PC-9 (cell line): Measurements from ENCODE around the gene WNT7A. TPM values are rescaled to one million over a fixed set of nuclear protein-coding genes. Genes with fewer than 3 reads are reported as not detected.

Experiments
- BruUV-seq: library from RNA; stranded (reverse); fragments of 400-500 nt; replicated peaks from 2 replicates; lab custom pipeline; 2021; lab: Mats Ljungman, UMichigan
- CTCF ChIA-PET: fragments of 300-600 bp; sonication (Branson Sonifier 250); formaldehyde crosslinking; loops from one replicate; lab custom pipeline; 2022; ENCODE audit warnings: antibody characterized with exemption; lab: Charles Lee
- POLR2A ChIA-PET: fragments of 300-600 bp; sonication (Branson Sonifier 250); formaldehyde crosslinking; loops from one replicate; lab custom pipeline; 2022; ENCODE audit warnings: antibody characterized with exemption; ENCODE audit not compliant: unreplicated experiment; lab: Charles Lee
- DNase-seq, 2 experiments: peaks; one replicate each; pipeline versions ENCODE4 v3.0.0 to v3.0.0-alpha.2; 2015 to 2022; ENCODE audit warnings: mixed read lengths in 1 of 2
- H2AFZ ChIP-seq: fragments of 200-600 bp; sonication (generic); 2 replicates; pipeline ENCODE4 v1.8.1; 2017; ENCODE audit warnings: antibody characterized with exemption
- H3F3A ChIP-seq: fragments of 200-600 bp; sonication (generic); 2 replicates; pipeline ENCODE4 v1.8.1; 2017; ENCODE audit warnings: antibody characterized with exemption, mild to moderate bottlenecking, low read depth; ENCODE audit not compliant: insufficient read depth
- H3K27ac ChIP-seq: fragments of 200-600 bp; sonication (generic); 2 replicates; pipeline ENCODE4 v1.6.1; 2016; ENCODE audit warnings: mixed run types
- H3K27me3 ChIP-seq: fragments of 200-600 bp; sonication (generic); 2 replicates; pipeline ENCODE4 v1.6.1; 2016; ENCODE audit warnings: low read depth, mixed run types; ENCODE audit not compliant: insufficient read depth
- H3K36me3 ChIP-seq: fragments of 200-600 bp; sonication (generic); 2 replicates; pipeline ENCODE4 v1.6.1; 2016; ENCODE audit warnings: low read depth, mixed run types
- H3K4me1 ChIP-seq: fragments of 200-600 bp; sonication (generic); replicated peaks from 2 replicates; pipeline ENCODE4 v1.6.1; 2016; ENCODE audit warnings: mixed run types; ENCODE audit not compliant: insufficient read depth
- H3K4me2 ChIP-seq: fragments of 200-600 bp; sonication (generic); 2 replicates; pipeline ENCODE4 v1.6.1; 2017; ENCODE audit warnings: mixed run types
- H3K4me3 ChIP-seq: fragments of 200-600 bp; sonication (generic); 2 replicates; pipeline ENCODE4 v1.6.1; 2016; ENCODE audit warnings: mixed run types
- H3K79me2 ChIP-seq: fragments of 200-600 bp; sonication (generic); 2 replicates; pipeline ENCODE4 v1.6.1; 2017; ENCODE audit warnings: low read depth, mixed run types
- H3K9me2 ChIP-seq: fragments of 200-600 bp; sonication (generic); 2 replicates; pipeline ENCODE4 v1.8.1; 2017; ENCODE audit warnings: mild to moderate bottlenecking; ENCODE audit not compliant: insufficient read depth
- H3K9me3 ChIP-seq: fragments of 200-600 bp; sonication (generic); 2 replicates; pipeline ENCODE4 v1.8.1; 2016; ENCODE audit warnings: low read depth; ENCODE audit not compliant: insufficient read depth
- H4K20me1 ChIP-seq: fragments of 200-600 bp; sonication (generic); 2 replicates; pipeline ENCODE4 v1.8.1; 2017; ENCODE audit not compliant: insufficient read depth
- EZH2 ChIP-seq: fragments of 200-600 bp; sonication (generic); IDR thresholded peaks from 2 replicates; pipeline ENCODE4 v1.8.0; 2017; ENCODE audit warnings: antibody characterized with exemption, low read depth
- intact Hi-C: fragments of 100-400 bp; cut with micrococcal nuclease; formaldehyde crosslinking; loops from one replicate; pipeline ENCODE4 v1.10.0; 2022; ENCODE audit not compliant: unreplicated experiment
- total RNA-seq: library from RNA; stranded (reverse); gene quantifications from 2 replicates; pipeline ENCODE4 v1.2.3, GENCODE V29; 2021
- TF ChIP-seq, protein P1 (sequence below): fragments of 200-600 bp; sonication (generic); conservative IDR thresholded peaks from 2 replicates; pipeline ENCODE4 v1.6.1; 2017; ENCODE audit warnings: mixed run types, antibody characterized with exemption, mild to moderate bottlenecking, moderate library complexity

The WNT7A gene
- total RNA-seq, 1 experiment from 2014 or later, result 6.3 TPM

DNA sequence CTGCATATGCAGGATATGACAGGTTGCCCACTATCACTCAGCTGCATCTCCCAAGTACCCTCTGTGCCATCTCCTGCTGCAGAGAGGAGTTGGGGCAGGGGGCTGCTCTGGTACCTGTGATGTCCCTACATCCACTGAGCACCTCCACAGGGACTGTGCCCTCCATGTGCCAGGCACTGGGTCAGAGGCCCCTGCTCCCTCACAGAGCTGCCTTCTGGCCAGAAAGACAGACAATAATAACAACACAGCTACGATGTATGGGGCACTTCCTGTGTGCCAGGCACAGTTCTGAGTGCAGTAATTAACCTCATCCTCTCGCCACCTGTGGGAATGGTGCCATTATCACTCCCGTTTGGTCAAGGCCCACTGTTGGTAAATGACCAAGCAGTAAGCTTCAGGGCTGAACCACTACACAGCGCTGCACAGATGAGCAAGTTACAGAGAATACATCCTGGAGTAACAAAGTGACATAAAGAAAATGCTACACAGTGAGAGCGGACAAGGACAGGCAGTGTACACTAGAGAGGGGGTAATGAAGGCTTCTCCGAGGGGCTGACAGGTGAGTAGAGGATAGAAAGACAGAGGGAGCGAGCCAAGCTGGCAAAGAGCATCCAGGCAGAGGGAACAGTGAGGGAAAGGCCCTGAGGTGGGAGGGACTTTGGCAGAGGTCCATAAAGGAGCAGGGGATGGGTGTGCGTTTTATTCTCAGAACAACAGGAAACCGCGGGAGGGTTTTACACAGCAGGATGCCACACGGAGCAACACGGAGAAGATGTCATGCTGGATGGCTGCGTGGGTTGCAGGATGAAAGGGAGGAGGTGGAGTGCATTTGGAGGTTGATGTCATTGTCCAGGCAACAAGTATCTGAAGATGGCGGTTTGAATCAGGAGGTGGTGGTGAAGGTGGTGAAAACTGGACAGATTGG is 13.6 kb downstream of the WNT7A start:
- peaks cover 35% of the 10 kb centered on the region for H3K79me2 ChIP-seq
- no peaks in the 10 kb centered on the region for H3K9me2 ChIP-seq
- no peak overlapping the region for H2AFZ ChIP-seq
- H3K4me3 ChIP-seq, result no peak overlapping the region
- peaks cover 4% of the 10 kb centered on the region; the same call in 1 of the 2 replicates for H4K20me1 ChIP-seq
- no peak overlapping the region for H3K27ac ChIP-seq
- no peak for DNase-seq
- POLR2A ChIA-PET, result no interaction called here
- H3K27me3 ChIP-seq, result no peaks in the 10 kb centered on the region
- TF ChIP-seq EZH2, result no peak
- TF ChIP-seq, protein P1, sequence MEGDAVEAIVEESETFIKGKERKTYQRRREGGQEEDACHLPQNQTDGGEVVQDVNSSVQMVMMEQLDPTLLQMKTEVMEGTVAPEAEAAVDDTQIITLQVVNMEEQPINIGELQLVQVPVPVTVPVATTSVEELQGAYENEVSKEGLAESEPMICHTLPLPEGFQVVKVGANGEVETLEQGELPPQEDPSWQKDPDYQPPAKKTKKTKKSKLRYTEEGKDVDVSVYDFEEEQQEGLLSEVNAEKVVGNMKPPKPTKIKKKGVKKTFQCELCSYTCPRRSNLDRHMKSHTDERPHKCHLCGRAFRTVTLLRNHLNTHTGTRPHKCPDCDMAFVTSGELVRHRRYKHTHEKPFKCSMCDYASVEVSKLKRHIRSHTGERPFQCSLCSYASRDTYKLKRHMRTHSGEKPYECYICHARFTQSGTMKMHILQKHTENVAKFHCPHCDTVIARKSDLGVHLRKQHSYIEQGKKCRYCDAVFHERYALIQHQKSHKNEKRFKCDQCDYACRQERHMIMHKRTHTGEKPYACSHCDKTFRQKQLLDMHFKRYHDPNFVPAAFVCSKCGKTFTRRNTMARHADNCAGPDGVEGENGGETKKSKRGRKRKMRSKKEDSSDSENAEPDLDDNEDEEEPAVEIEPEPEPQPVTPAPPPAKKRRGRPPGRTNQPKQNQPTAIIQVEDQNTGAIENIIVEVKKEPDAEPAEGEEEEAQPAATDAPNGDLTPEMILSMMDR, result no peak
- intact Hi-C loops, result no loop called here
- H3K4me1 ChIP-seq, result 0 out of 2 replicates have a peak, but pooled peaks cover 6% of the 10 kb centered on the region
- no peaks in the 10 kb centered on the region for H3K9me3 ChIP-seq
- peaks cover 11% of the 10 kb centered on the region; the same call in 1 of the 2 replicates for H3F3A ChIP-seq
- no peak overlapping the region for H3K4me2 ChIP-seq
- BruUV-seq, result no TSS peak
- CTCF ChIA-PET, result no interaction called here
- peaks cover 18% of the 10 kb centered on the region for H3K36me3 ChIP-seq

DNA sequence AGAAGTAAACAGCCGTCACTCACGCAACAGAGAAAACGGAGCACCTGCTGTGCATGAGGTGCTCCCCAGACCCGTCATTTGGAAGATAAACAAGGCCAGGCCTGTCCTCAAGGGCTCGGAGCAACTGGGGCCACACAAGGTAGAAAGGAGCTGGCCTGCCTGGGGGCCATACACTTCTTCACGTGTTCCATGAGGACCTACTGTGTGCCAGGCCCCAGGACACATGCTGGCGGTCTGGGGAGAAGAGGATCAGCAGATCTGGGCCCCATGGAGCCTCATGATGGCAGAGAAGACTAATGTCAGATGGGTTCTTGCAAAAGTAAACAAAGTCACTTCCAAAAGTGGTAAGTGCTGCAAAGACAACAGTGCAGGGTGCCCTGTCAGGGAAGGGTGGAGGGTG is 14.3 kb downstream of the WNT7A start:
- Histone ChIP-seq H3K36me3 (0 out of 2 replicates have a peak, but pooled peaks cover 17% of the 10 kb centered on the region), H4K20me1 (no peaks in the 10 kb centered on the region), H3K4me1 (0 out of 2 replicates have a peak, but pooled peaks cover 6% of the 10 kb centered on the region), H3K27me3 (no peaks in the 10 kb centered on the region), H2AFZ (no peak overlapping the region), H3K79me2 (peaks cover 37% of the 10 kb centered on the region), H3K4me2 (no peak overlapping the region), H3K9me3 (no peaks in the 10 kb centered on the region), H3K9me2 (no peaks in the 10 kb centered on the region), H3F3A (peaks cover 8% of the 10 kb centered on the region; the same call in 1 of the 2 replicates), H3K27ac (no peak overlapping the region), H3K4me3 (no peak overlapping the region)
- POLR2A ChIA-PET, result no interaction called here
- no peak for DNase-seq
- CTCF ChIA-PET, result no interaction called here
- BruUV-seq, result no TSS peak
- intact Hi-C loops, result no loop called here
- TF ChIP-seq, protein P1, result no peak
- no peak for TF ChIP-seq EZH2

DNA sequence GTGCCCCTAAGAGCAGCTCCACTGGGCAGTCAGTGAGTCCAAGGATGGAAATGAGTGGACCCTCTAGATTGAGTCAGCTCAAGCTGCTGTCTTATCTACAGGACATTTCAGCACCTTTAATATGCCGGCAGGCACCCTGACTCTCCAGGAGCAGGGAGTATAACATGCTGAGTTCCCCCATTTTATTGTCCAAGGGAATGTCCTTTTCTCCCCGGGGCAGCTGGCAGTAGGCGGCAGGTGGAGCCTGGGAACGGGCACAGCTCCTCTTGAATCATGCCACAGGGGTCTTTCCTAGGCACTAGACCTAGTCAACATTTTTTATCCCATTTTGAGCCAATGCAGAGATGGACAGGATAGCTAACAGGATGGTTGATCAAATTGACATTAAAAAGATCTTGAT is 14.8 kb downstream of the WNT7A start:
- intact Hi-C loops, result no loop called here
- Histone ChIP-seq H3K9me3 (no peaks in the 10 kb centered on the region), H3K4me1 (0 out of 2 replicates have a peak, but pooled peaks cover 7% of the 10 kb centered on the region), H4K20me1 (no peaks in the 10 kb centered on the region), H3K27me3 (no peaks in the 10 kb centered on the region), H3K9me2 (no peaks in the 10 kb centered on the region), H2AFZ (no peak overlapping the region), H3K4me2 (no peak overlapping the region), H3K36me3 (0 out of 2 replicates have a peak, but pooled peaks cover 19% of the 10 kb centered on the region), H3K79me2 (peaks cover 42% of the 10 kb centered on the region), H3K4me3 (no peak overlapping the region), H3F3A (peaks cover 8% of the 10 kb centered on the region; the same call in 1 of the 2 replicates), H3K27ac (no peak overlapping the region)
- no peak for DNase-seq
- POLR2A ChIA-PET, result no interaction called here
- TF ChIP-seq, protein P1, result no peak
- TF ChIP-seq EZH2, result no peak
- BruUV-seq, result no TSS peak
- CTCF ChIA-PET, result no interaction called here
